GM12872 (cell line): ENCODE measurements around the gene ARHGAP24.

Source experiments
- CTCF ChIP-seq: IDR thresholded peaks from 3 replicates; pipeline ENCODE4 v1.5.1; 2011; ENCODE audit warnings: low read depth, mild to moderate bottlenecking, low read length, moderate library complexity; ENCODE audit not compliant: insufficient read depth

Gene ARHGAP24

GRCh38 chr4:85939595-85939994 lies 464.6 kb downstream of the ARHGAP24 start:
- TF ChIP-seq CTCF, result no peak

- TF ChIP-seq CTCF, result no peak
Measured at GRCh38 chr4:85940151-85940550, 465.2 kb downstream of the ARHGAP24 start.

GRCh38 chr4:85942107-85942506 lies 467.2 kb downstream of the ARHGAP24 start:
- TF ChIP-seq CTCF, result no peak

GRCh38 chr4:85946821-85947220 lies 471.9 kb downstream of the ARHGAP24 start:
- no peak for TF ChIP-seq CTCF

- TF ChIP-seq CTCF, result no peak
Measured at GRCh38 chr4:85951099-85951498, 476.1 kb downstream of the ARHGAP24 start.

GRCh38 chr4:85952528-85952927 lies 477.6 kb downstream of the ARHGAP24 start:
- TF ChIP-seq CTCF, result no peak

- TF ChIP-seq CTCF, result no peak
Measured at GRCh38 chr4:85952972-85953650, 478.2 kb downstream of the ARHGAP24 start.
